Uterus (tissue), 4 donors: ENCODE measurements around the gene ARRDC1. TPM values are rescaled to one million over a fixed set of nuclear protein-coding genes. Genes with fewer than 3 reads are reported as not detected.
"Not testable (repeated sequence)": the region's sequence is repeated elsewhere in the genome, so short reads cannot be mapped to it uniquely, and the experiment has no call there.

Source experiments
- DNase-seq, 2 donors: peaks; one replicate each; pipeline ENCODE4 v3.0.0-alpha.2; 2019 to 2020
- H3K27ac ChIP-seq, 2 donors: fragments of 200-600 bp; sonication (generic); 1 replicate in 1 of 2; 2 replicates in 1 of 2; pipeline ENCODE4 v1.5.1; 2016 to 2018
- H3K27me3 ChIP-seq, 2 donors: fragments of 200-600 bp; sonication (generic); one replicate each; pipeline ENCODE4 v1.5.1; 2018 to 2019; ENCODE audit warnings: control low read depth in 1 of 2
- H3K36me3 ChIP-seq, 2 donors: fragments of 200-600 bp; sonication (generic); one replicate each; pipeline ENCODE4 v1.5.1; 2019; ENCODE audit warnings: control low read depth in 1 of 2
- H3K4me1 ChIP-seq, 2 donors: fragments of 200-600 bp; sonication (generic); one replicate each; pipeline ENCODE4 v1.5.1; 2018 to 2019; ENCODE audit warnings: control low read depth in 1 of 2
- H3K4me3 ChIP-seq, 2 donors: fragments of 200-600 bp; sonication (generic); 1 replicate in 1 of 2; 2 replicates in 1 of 2; pipeline ENCODE4 v1.5.1; 2018 to 2019; ENCODE audit warnings: mild to moderate bottlenecking in 1 of 2
- H3K9me3 ChIP-seq, 2 donors: fragments of 200-600 bp; sonication (generic); one replicate each; pipeline ENCODE4 v1.5.1; 2019; ENCODE audit warnings: control low read depth in 1 of 2
- POLR2A ChIP-seq, 2 donors: fragments of 450-650 bp; IDR thresholded peaks; one replicate each; pipeline ENCODE4 v1.6.1; 2016; ENCODE audit warnings: antibody characterized with exemption in 2 of 2, mild to moderate bottlenecking in 1 of 2, moderate library complexity in 1 of 2
- intact Hi-C: fragments of 100-400 bp; cut with DNase I; formaldehyde crosslinking; loops from one replicate; pipeline ENCODE4 v1.15.1; 2023; ENCODE audit warnings: low total_unique reads
- total RNA-seq, 4 donors: library from RNA; depleted of rRNA in 3 of 4; stranded (reverse); fragments of >200 nt in 3 of 4; gene quantifications; one replicate each; pipeline versions ENCODE4 v1.1.0 to v1.2.4, GENCODE V29; 2014 to 2023
- TF ChIP-seq, protein P1 (sequence below), 4 experiments: fragments of 200-600 bp in 2 of 4; fragments of 450-650 bp in 2 of 4; sonication (generic) in 2 of 4; IDR thresholded peaks; one replicate each; pipeline ENCODE4 v1.5.1; 2016 to 2019; ENCODE audit warnings: antibody characterized with exemption in 4 of 4, mild to moderate bottlenecking in 2 of 4, moderate library complexity in 1 of 4
- donor health status: DM: yes; HTN: yes; CAD: no.

Gene ARRDC1
- total RNA-seq, 4 donors from 2014 or later, result 10.3 to 25.1 (median 21.3) TPM

DNA sequence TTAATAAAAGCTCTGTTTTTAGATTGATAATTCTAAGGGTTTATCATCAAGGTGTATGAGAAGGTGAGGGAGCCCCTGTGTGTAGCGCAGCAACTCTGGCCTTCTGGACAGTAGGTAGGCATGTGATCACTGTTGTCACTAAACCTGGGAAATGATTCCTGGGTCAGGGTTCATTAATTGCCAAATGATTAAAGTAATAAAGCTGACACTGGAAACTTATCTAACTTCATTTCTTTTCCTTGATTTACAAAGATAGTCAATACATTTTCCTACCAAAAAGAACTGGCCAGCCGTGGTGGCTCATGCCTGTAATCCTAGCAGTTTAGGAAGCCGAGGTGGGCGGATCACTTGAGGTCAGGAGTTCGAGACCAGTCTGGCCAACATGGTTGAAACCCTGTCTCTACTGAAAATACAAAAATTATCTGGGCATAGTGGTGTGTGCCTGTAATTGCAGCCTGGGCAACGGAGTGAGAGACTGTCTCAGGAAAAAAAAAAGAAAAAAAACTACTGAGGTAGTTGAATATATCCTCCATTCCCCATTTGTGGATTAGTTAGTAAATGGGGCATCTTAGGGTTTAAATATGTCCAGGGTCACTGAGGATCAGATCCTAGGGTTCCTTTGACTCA is 15.8 kb downstream of the ARRDC1 start:
- no peaks in the 10 kb centered on the region for H3K27me3 ChIP-seq
- TF ChIP-seq, protein P1, sequence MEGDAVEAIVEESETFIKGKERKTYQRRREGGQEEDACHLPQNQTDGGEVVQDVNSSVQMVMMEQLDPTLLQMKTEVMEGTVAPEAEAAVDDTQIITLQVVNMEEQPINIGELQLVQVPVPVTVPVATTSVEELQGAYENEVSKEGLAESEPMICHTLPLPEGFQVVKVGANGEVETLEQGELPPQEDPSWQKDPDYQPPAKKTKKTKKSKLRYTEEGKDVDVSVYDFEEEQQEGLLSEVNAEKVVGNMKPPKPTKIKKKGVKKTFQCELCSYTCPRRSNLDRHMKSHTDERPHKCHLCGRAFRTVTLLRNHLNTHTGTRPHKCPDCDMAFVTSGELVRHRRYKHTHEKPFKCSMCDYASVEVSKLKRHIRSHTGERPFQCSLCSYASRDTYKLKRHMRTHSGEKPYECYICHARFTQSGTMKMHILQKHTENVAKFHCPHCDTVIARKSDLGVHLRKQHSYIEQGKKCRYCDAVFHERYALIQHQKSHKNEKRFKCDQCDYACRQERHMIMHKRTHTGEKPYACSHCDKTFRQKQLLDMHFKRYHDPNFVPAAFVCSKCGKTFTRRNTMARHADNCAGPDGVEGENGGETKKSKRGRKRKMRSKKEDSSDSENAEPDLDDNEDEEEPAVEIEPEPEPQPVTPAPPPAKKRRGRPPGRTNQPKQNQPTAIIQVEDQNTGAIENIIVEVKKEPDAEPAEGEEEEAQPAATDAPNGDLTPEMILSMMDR (IDR thresholded peaks at IDR 0.05), result no peak
- TF ChIP-seq POLR2A (IDR thresholded peaks at IDR 0.05), result no peak
- no peak overlapping the region for H3K27ac ChIP-seq
- no peaks in the 10 kb centered on the region for H3K9me3 ChIP-seq
- no peak overlapping the region for H3K4me3 ChIP-seq
- DNase-seq, result no peak
- no peaks in the 10 kb centered on the region for H3K36me3 ChIP-seq
- H3K4me1 ChIP-seq, result peaks cover 4 to 16% of the 10 kb centered on the region in 2 donors
- intact Hi-C loops, result no loop called here

DNA sequence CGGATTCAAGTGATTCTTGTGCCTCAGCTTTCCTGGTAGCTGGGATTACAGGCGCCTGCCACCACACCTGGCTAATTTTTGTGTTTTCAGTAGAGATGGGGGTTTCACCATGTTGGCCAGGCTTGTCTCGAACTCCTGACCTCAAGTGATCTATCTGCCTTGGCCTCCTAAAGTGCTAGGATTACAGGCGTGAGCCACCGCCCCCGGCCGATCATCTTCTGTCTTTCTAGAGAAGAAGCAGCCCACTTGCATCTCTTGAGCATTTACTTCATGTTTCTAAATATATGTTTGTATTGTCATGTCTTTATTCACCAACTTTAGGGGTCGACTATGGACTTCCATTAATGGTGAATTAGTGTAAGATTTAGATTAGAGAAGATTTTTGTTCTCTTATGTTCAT is 16.7 kb downstream of the ARRDC1 start:
- DNase-seq, result not testable (repeated sequence)

DNA sequence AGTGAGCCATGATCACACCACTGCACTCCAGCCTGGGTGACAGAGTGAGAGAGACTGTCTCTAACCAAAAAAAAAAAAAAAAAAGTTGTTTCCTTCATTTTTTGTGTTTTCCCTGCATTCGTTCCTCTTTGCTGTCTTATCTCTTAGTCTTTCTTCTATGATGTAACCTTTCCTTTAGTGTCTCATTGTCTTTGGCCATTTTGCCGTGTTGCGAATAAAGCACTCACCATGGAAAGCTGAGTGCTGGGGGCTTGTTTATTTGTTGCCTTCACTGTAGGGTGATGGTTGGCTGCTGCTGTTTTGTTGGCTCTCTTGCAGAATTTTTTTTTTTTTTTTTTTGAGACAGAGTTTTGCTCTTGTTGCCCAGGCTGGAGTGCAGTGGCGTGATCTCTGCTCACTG is 21.0 kb downstream of the ARRDC1 start:
- Histone ChIP-seq H3K4me1 (peaks cover 1 to 9% of the 10 kb centered on the region in 2 donors), H3K27me3 (no peaks in the 10 kb centered on the region), H3K9me3 (no peaks in the 10 kb centered on the region), H3K4me3 (no peak overlapping the region), H3K27ac (no peak overlapping the region), H3K36me3 (no peaks in the 10 kb centered on the region)
- TF ChIP-seq, protein P1 (IDR thresholded peaks at IDR 0.05), result no peak
- no peak for TF ChIP-seq POLR2A (IDR thresholded peaks at IDR 0.05)
- DNase-seq, result no peak
- intact Hi-C loops, result no loop called here

More for the DNA sequence above, 16.7 kb downstream of the ARRDC1 start:
- H3K4me3 ChIP-seq, H3K27ac ChIP-seq, H3K36me3 ChIP-seq, H3K27me3 ChIP-seq, intact Hi-C loops, H3K9me3 ChIP-seq: not testable (repeated sequence)
- peaks cover 4 to 16% of the 10 kb centered on the region in 2 donors for H3K4me1 ChIP-seq

DNA sequence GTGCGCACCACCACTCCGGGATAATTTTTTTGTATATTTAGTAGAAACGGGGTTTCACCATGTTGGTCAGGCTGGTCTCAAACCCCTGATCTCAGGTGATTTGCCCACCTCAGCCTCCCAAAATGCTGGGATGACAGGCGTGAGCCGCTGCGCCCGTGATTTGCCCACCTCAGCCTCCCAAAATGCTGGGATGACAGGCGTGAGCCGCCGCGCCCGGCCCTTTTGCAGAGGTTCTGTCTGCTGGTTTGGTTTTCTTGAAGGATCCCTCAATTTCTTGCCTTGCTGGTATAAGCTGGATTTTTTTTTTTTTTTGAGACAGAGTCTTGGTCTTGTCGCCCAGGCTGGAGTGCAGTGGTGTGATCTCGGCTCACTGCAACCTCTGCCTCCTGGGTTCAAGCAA is 21.9 kb downstream of the ARRDC1 start:
- H3K27me3 ChIP-seq, H3K4me3 ChIP-seq, H3K9me3 ChIP-seq, H3K4me1 ChIP-seq, DNase-seq, H3K36me3 ChIP-seq, H3K27ac ChIP-seq, intact Hi-C loops: not testable (repeated sequence)

DNA sequence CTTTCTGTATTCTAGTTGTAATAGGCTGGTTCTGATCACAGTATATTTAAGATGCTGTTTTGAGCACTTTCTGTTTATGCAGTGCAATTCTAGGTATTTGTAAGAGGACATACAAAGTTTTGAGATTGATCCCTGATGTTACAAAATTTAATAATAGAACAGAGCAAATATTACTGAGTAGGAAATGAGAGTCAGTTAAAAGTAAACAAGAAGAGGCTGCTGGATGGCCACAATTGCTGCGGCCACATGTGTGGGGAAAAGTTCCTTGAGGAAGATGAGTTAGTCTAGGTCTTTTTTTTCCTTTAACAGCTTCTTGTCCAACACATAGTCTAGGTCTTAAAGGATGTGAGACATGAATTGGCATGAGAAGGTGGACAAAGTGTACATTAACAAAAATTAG is 24.6 kb downstream of the ARRDC1 start:
- Histone ChIP-seq H3K9me3 (no peaks in the 10 kb centered on the region), H3K36me3 (no peaks in the 10 kb centered on the region), H3K4me3 (no peak overlapping the region), H3K4me1 (peaks cover 0 to 9% of the 10 kb centered on the region in 2 donors), H3K27me3 (no peaks in the 10 kb centered on the region), H3K27ac (no peak overlapping the region)
- TF ChIP-seq, protein P1 (IDR thresholded peaks at IDR 0.05), result no peak
- TF ChIP-seq POLR2A (IDR thresholded peaks at IDR 0.05), result no peak
- DNase-seq, result no peak
- intact Hi-C loops, result no loop called here

DNA sequence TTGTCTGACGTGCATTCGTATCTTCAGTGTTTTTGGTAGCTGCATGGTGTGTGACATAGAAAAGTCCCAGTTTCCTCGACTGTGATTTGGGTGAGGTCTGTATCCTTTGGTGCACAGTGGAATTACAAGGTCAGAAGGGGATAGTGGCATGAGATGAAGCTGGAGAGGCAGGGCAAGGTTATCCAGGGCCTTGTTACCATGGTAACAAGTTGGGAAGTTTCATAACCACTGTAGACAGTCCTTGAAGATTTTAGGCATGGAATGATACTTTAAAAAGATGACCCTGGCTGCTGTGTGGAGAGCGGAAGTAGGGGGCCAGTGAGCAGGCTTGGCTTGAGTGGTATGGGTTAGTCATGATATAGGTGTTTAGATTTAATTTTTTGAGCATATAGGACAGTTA is 25.2 kb downstream of the ARRDC1 start:
- Histone ChIP-seq H3K27me3 (no peaks in the 10 kb centered on the region), H3K36me3 (no peaks in the 10 kb centered on the region), H3K4me1 (peaks cover 0 to 9% of the 10 kb centered on the region in 2 donors), H3K9me3 (no peaks in the 10 kb centered on the region), H3K27ac (no peak overlapping the region), H3K4me3 (no peak overlapping the region)
- intact Hi-C loops, result no loop called here
- DNase-seq, result no peak
- TF ChIP-seq POLR2A (IDR thresholded peaks at IDR 0.05), result no peak
- TF ChIP-seq, protein P1 (IDR thresholded peaks at IDR 0.05), result no peak
